Measurements from ENCODE around the gene NASP.

DNA sequence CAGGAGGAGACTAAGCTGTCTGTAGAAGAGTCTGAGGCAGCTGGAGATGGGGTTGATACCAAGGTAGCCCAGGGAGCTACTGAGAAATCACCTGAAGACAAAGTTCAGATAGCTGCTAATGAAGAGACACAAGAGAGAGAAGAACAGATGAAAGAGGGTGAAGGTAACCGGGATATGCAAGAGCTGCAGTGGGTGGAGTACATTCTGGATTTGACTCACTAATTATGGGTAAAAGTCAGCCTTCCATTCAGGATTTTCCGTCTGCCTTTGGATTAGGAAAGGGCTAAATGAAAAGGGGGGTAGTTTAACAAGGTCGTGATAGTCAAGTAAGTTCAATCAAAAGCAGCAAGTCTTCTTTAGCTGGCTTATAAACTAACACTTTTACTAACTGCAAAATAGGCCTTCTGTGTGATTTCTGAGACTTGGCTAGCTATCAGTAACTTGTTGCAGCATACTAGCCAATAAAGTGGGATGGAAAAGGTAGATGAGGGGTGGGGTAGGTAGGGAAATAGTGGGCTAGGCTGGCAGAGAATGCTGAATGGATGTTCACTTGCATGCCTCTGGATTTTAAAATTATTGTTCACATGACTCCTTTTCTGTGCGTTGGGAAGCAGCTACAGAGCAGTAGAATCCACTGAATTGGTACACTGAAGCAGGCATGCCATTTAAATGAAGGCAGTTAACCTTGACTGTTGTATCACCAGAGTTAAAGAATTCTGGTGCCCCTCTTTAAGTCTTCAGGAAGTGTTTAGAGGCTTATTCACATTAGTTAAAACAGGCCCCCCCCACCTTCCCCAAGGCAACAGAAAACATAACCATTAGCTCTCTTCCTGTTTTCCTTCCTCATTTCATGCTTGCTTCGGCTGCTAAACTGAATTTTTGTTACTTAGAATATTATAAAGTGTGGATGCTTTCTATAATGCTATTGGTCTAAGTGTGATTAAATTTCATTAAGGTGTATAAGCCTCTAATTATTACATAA, 24.6 kb downstream of the NASP start:
- TF ChIP-seq, protein P1, sequence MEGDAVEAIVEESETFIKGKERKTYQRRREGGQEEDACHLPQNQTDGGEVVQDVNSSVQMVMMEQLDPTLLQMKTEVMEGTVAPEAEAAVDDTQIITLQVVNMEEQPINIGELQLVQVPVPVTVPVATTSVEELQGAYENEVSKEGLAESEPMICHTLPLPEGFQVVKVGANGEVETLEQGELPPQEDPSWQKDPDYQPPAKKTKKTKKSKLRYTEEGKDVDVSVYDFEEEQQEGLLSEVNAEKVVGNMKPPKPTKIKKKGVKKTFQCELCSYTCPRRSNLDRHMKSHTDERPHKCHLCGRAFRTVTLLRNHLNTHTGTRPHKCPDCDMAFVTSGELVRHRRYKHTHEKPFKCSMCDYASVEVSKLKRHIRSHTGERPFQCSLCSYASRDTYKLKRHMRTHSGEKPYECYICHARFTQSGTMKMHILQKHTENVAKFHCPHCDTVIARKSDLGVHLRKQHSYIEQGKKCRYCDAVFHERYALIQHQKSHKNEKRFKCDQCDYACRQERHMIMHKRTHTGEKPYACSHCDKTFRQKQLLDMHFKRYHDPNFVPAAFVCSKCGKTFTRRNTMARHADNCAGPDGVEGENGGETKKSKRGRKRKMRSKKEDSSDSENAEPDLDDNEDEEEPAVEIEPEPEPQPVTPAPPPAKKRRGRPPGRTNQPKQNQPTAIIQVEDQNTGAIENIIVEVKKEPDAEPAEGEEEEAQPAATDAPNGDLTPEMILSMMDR (IDR thresholded peaks at IDR 0.05; ENCODE audit: borderline replicate concordance, extremely low read depth, low read length, poor library complexity, severe bottlenecking) = no peak
- no peak for TF ChIP-seq EZH2 (IDR thresholded peaks at IDR 0.05; ENCODE audit: borderline replicate concordance, low read depth, low read length, severe bottlenecking)

All from DND-41 (cell line).